HepG2 (cell line): ENCODE measurements around the gene CDCP1. TPM values are rescaled to one million over a fixed set of nuclear protein-coding genes. Genes with fewer than 3 reads are reported as not detected.
"Not testable (repeated sequence)": the region's sequence is repeated elsewhere in the genome, so short reads cannot be mapped to it uniquely, and the experiment has no call there.

Source experiments
- ATAC-seq: fragments of 200-7000 bp; cut with Tn5 transposase; 3 replicates; pipeline ENCODE4 v1.9.1; 2020; ENCODE audit warnings: mild to moderate bottlenecking, moderate library complexity
- BruUV-seq: library from RNA; stranded (reverse); fragments of 400-500 nt; replicated peaks from 2 replicates; lab custom pipeline; 2021; lab: Mats Ljungman, UMichigan
- CTCF ChIA-PET: fragments of 300-600 bp; formaldehyde crosslinking; extraction: SDS; loops from one replicate; lab custom pipeline; 2021; ENCODE audit warnings: low total read pairs, inconsistent platforms, low intra/inter-chr PET ratio; lab: Yijun Ruan, JAX
- POLR2A ChIA-PET: fragments of 350-600 bp; sonication (Branson Sonifier 250); formaldehyde crosslinking; loops from one replicate; lab custom pipeline; 2020; ENCODE audit warnings: antibody characterized with exemption, inconsistent platforms; lab: Yijun Ruan, JAX
- DNase-seq: peaks from one replicate; pipeline ENCODE4 v3.0.0-alpha.2; 2015; ENCODE audit warnings: low spot score
- FAIRE-seq: peaks from 3 replicates; lab custom pipeline; 2011; peaks lifted over from hg19 to GRCh38; lab: Jason Lieb, UNC
- H2AFZ ChIP-seq: one replicate; pipeline ENCODE4 v1.6.1; 2011; ENCODE audit warnings: low read length, inconsistent platforms
- H3K27ac ChIP-seq: fragments of 300-600 bp; 3 replicates; pipeline ENCODE4 v1.8.0; 2011; ENCODE audit warnings: mixed run types, mild to moderate bottlenecking, mixed read lengths, low read length, inconsistent platforms; ENCODE audit not compliant: insufficient read depth; ENCODE audit errors: extremely low read length
- H3K27me3 ChIP-seq, 2 experiments: fragments of 200-600 bp in 1 of 2; 2 replicates in 1 of 2; 3 replicates in 1 of 2; pipeline versions ENCODE4 v1.6.0 to v1.8.0; 2011; ENCODE audit warnings: low read length in 2 of 2, mild to moderate bottlenecking in 2 of 2, moderate library complexity in 2 of 2, inconsistent platforms in 1 of 2; ENCODE audit not compliant: insufficient read depth in 2 of 2, control insufficient read depth in 1 of 2
- H3K36me3 ChIP-seq, 2 experiments: fragments of 200-600 bp in 1 of 2; replicated peaks in 1 of 2; 2 replicates in 1 of 2; 3 replicates in 1 of 2; pipeline versions ENCODE4 v1.5.1 to v1.8.0; 2011; ENCODE audit warnings: low read length in 2 of 2, inconsistent platforms in 1 of 2; ENCODE audit not compliant: insufficient read depth in 2 of 2, control insufficient read depth in 1 of 2
- H3K4me1 ChIP-seq: 2 replicates; pipeline ENCODE4 v1.5.1; 2012; ENCODE audit warnings: low read length, inconsistent platforms; ENCODE audit not compliant: insufficient read depth
- H3K4me2 ChIP-seq: 2 replicates; pipeline ENCODE4 v1.6.0; 2011; ENCODE audit warnings: low read depth, low read length, inconsistent platforms
- H3K4me3 ChIP-seq, 3 experiments: fragments of 200-600 bp in 1 of 3; sonication (generic), shearing (Covaris generic) in 1 of 3; replicated peaks in 1 of 3; 2 replicates each; pipeline ENCODE4 v1.5.1; 2011 to 2016; ENCODE audit warnings: low read length in 3 of 3, inconsistent platforms in 2 of 3, low read depth in 2 of 3, mild to moderate bottlenecking in 2 of 3, control low read depth in 1 of 3, mixed read lengths in 1 of 3; ENCODE audit not compliant: insufficient read depth in 1 of 3
- H3K79me2 ChIP-seq: one replicate; pipeline ENCODE4 v1.6.1; 2011; ENCODE audit warnings: low read length, inconsistent platforms; ENCODE audit not compliant: insufficient read depth
- H3K9ac ChIP-seq: 2 replicates; pipeline ENCODE4 v1.6.0; 2011; ENCODE audit warnings: mild to moderate bottlenecking, low read depth, low read length, inconsistent platforms; ENCODE audit not compliant: insufficient read depth
- H3K9me3 ChIP-seq: 2 replicates; pipeline ENCODE4 v1.5.1; 2012; ENCODE audit warnings: mild to moderate bottlenecking, low read length
- H4K20me1 ChIP-seq: 2 replicates; pipeline ENCODE4 v1.6.0; 2011; ENCODE audit warnings: inconsistent platforms, mild to moderate bottlenecking, low read length, moderate library complexity; ENCODE audit not compliant: insufficient read depth
- HMGXB4 ChIP-seq, 2 experiments: sonication (generic) in 1 of 2; formaldehyde crosslinking in 1 of 2; IDR thresholded peaks; 2 replicates each; pipeline versions ENCODE4 v1.4.0 to v1.6.1; 2018 to 2020; ENCODE audit warnings: missing genetic modification reagents in 2 of 2, borderline replicate concordance in 1 of 2, low read depth in 1 of 2, mild to moderate bottlenecking in 1 of 2, missing biosample characterization in 1 of 2
- PAWR ChIP-seq: sonication (generic); formaldehyde crosslinking; IDR thresholded peaks from 2 replicates; pipeline ENCODE4 v1.4.0; 2020; ENCODE audit warnings: missing genetic modification reagents, mild to moderate bottlenecking, borderline replicate concordance
- PRPF4 ChIP-seq: fragments of 200-400 bp; formaldehyde crosslinking; IDR thresholded peaks from 2 replicates; pipeline ENCODE4 v1.6.1; 2016; ENCODE audit warnings: low read length, low read depth; ENCODE audit not compliant: poor library complexity, severe bottlenecking
- WGBS: methylation state at CpG from one replicate; pipeline ENCODE4 v1.1.6; 2017; ENCODE audit warnings: low lambda C conversion rate; 5-methylcytosine and 5-hydroxymethylcytosine counted together
- in situ Hi-C: cut with HindIII; loops from 2 replicates; pipeline ENCODE4 v1.10.0; 2017; ENCODE audit warnings: low pct_unique_long_range_greater_than_20kb; ENCODE audit not compliant: extremely low pct_ligation_motif_present
- intact Hi-C: fragments of 100-400 bp; cut with micrococcal nuclease; formaldehyde crosslinking; loops from one replicate; pipeline ENCODE4 v1.10.0; 2022; ENCODE audit not compliant: unreplicated experiment
- polyA plus RNA-seq, 8 experiments: library from polyadenylated mRNA; depleted of rRNA in 3 of 8; stranded (reverse) in 7 of 8; unstranded in 1 of 8; fragments of >200 nt; fragmentation: Illumina TruSeq in 4 of 8; extraction: Trizol in 4 of 8; gene quantifications; 2 replicates each; pipeline versions ENCODE4 v1.2.1 to v1.2.3, GENCODE V29; 2011 to 2016; ENCODE audit warnings: low read depth in 4 of 8, missing spikeins in 1 of 8, mixed read lengths in 1 of 8; ENCODE audit not compliant: insufficient read depth in 1 of 8
- total RNA-seq, 5 experiments: library from RNA; depleted of rRNA; stranded (reverse); fragments of >200 nt; fragmentation: Illumina TruSeq; extraction: Trizol; gene quantifications; 2 replicates each; pipeline ENCODE4 v1.2.3, GENCODE V29; 2016; ENCODE audit warnings: low read depth in 1 of 5

The CDCP1 gene
- total and polyA plus RNA-seq, 2 of the 13 experiments (the other 11 are each of a cell fraction or from before 2014, with no cell fraction given), result 0.11 to 0.18 TPM

DNA sequence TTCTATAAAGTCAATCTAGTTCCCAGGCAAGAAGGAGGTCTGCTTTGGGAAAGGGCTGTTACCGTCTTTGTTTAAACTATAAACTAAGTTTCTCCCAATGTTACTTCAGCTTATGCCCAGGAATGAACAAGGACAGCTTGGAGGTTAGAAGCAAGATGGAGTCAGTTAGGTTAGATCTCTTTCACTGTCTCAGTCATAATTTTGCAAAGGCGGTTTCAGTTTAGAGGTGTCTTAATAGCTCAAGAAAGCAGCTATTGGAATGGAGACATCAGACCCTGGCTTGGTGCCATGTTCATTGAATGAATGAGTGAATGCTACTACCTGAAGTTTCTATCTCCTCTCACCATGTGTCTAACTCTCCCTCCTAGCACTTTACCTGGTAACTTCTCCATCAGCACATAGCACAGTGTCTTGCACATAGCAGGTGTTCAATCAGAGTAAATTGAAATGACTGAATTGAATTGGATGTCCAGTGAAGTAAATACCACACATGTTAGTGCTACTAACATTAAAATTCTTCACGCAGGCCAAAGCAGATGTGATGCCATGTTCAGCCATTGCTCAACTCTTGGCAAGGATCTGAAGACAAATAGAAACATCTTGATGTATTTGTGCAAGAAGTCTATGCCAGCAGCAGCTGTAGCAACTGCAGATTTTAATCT is 91.9 kb downstream of the CDCP1 start (continued):
- TF ChIP-seq HMGXB4 (CRISPR knock-in tag; IDR thresholded peaks at IDR 0.05; ENCODE audit: borderline replicate concordance in 1 of 2, low read depth in 1 of 2) (no peak), PAWR (CRISPR knock-in tag) (no peak), PRPF4 (no peak)

- H2AFZ ChIP-seq, ATAC-seq, H3K4me3 ChIP-seq, FAIRE-seq, DNase-seq, BruUV-seq, CTCF ChIA-PET, H3K4me2 ChIP-seq, in situ Hi-C loops, H3K9ac ChIP-seq, H4K20me1 ChIP-seq, H3K9me3 ChIP-seq, H3K4me1 ChIP-seq, H3K27ac ChIP-seq, POLR2A ChIA-PET, H3K79me2 ChIP-seq, H3K36me3 ChIP-seq: not testable (repeated sequence)
- WGBS, result 38% methylated on average over 1 of the region's 1 CpG
- H3K27me3 ChIP-seq, result peaks cover 1 to 16% of the 10 kb centered on the region in 2 experiments; a peak in 2 of 5 replicates
- intact Hi-C loops, result loop anchor here (2.0 kb wide), 1 partner anchor 13 kb away; no protein-coding TSS in a partner anchor
These were observed 92.4 kb downstream of the CDCP1 start for GRCh38 chr3:45053805-45054195.
